Keratinocyte (primary cell): Measurements from ENCODE around the gene GARS1. TPM values are rescaled to one million over a fixed set of nuclear protein-coding genes. Genes with fewer than 3 reads are reported as not detected.

Experiments
- DNase-seq: peaks from one replicate; pipeline ENCODE4 v3.0.0-alpha.2; 2011; ENCODE audit warnings: low read depth, missing footprints, low spot score
- FAIRE-seq: peaks from 2 replicates; lab custom pipeline; 2011; peaks lifted over from hg19 to GRCh38; lab: Jason Lieb, UNC
- H2AFZ ChIP-seq: 2 replicates; pipeline ENCODE4 v1.6.0; 2012; ENCODE audit warnings: low read length, control low read depth, inconsistent platforms; ENCODE audit not compliant: control insufficient read depth
- H3K27ac ChIP-seq: 2 replicates; pipeline ENCODE4 v1.5.1; 2011; ENCODE audit warnings: low read length; ENCODE audit not compliant: control insufficient read depth, insufficient read depth
- H3K27me3 ChIP-seq: 3 replicates; pipeline ENCODE4 v1.6.0; 2011; ENCODE audit warnings: low read length; ENCODE audit not compliant: control insufficient read depth, insufficient read depth; ENCODE audit errors: extremely low read depth
- H3K36me3 ChIP-seq, 2 experiments: 2 replicates in 1 of 2; 3 replicates in 1 of 2; pipeline ENCODE4 v1.5.1; 2011; ENCODE audit warnings: low read length in 2 of 2, mild to moderate bottlenecking in 1 of 2; ENCODE audit not compliant: control insufficient read depth in 2 of 2, insufficient read depth in 2 of 2; ENCODE audit errors: extremely low read depth in 1 of 2
- H3K4me1 ChIP-seq: 3 replicates; pipeline ENCODE4 v1.5.1; 2011; ENCODE audit warnings: low read length; ENCODE audit not compliant: control insufficient read depth, insufficient read depth; ENCODE audit errors: extremely low read depth
- H3K4me2 ChIP-seq: 3 replicates; pipeline ENCODE4 v1.6.0; 2011; ENCODE audit warnings: low read depth, low read length; ENCODE audit not compliant: control insufficient read depth, insufficient read depth; ENCODE audit errors: extremely low read depth
- H3K4me3 ChIP-seq, 3 experiments: fragments of 200-600 bp in 1 of 3; sonication (generic) in 1 of 3; 2 replicates in 2 of 3; 3 replicates in 1 of 3; pipeline ENCODE4 v1.5.1; 2011 to 2016; ENCODE audit warnings: low read length in 3 of 3, mild to moderate bottlenecking in 3 of 3, control low read depth in 2 of 3, inconsistent platforms in 1 of 3, low read depth in 1 of 3, mixed read lengths in 1 of 3, mixed run types in 1 of 3, moderate library complexity in 1 of 3; ENCODE audit not compliant: control insufficient read depth in 2 of 3, insufficient read depth in 2 of 3; ENCODE audit errors: extremely low read depth in 1 of 3
- H3K79me2 ChIP-seq: 2 replicates; pipeline ENCODE4 v1.6.0; 2012; ENCODE audit warnings: low read length; ENCODE audit not compliant: control insufficient read depth, insufficient read depth
- H3K9ac ChIP-seq: 3 replicates; pipeline ENCODE4 v1.6.0; 2011; ENCODE audit warnings: low read length; ENCODE audit not compliant: control insufficient read depth, insufficient read depth; ENCODE audit errors: extremely low read depth
- H3K9me1 ChIP-seq: 3 replicates; pipeline ENCODE4 v1.6.0; 2011; ENCODE audit warnings: low read length; ENCODE audit not compliant: control insufficient read depth, insufficient read depth; ENCODE audit errors: extremely low read depth
- H3K9me3 ChIP-seq: 2 replicates; pipeline ENCODE4 v1.5.1; 2012; ENCODE audit warnings: low read depth, low read length; ENCODE audit not compliant: control insufficient read depth
- H4K20me1 ChIP-seq: 3 replicates; pipeline ENCODE4 v1.6.0; 2011; ENCODE audit warnings: low read length; ENCODE audit not compliant: control insufficient read depth, insufficient read depth; ENCODE audit errors: extremely low read depth
- EZH2 ChIP-seq: IDR thresholded peaks from one replicate; pipeline ENCODE4 v1.6.1; 2012; ENCODE audit warnings: inconsistent platforms, mild to moderate bottlenecking, low read length, moderate library complexity
- dilution Hi-C: fragments of 300-500 bp; cut with MboI; formaldehyde crosslinking; loops from one replicate; pipeline ENCODE4 v1.7.0; 2020; ENCODE audit warnings: low sequenced_read_pairs; ENCODE audit not compliant: extremely low pct_ligation_motif_present
- polyA plus RNA-seq, 5 experiments: library from polyadenylated mRNA; depleted of rRNA in 3 of 5; stranded (reverse) in 3 of 5; stranded (forward) in 1 of 5; unstranded in 1 of 5; fragments of >200 nt; gene quantifications; 1 replicate in 1 of 5; 2 replicates in 3 of 5; 3 replicates in 1 of 5; pipeline versions ENCODE4 v1.2.1 to v1.2.3, GENCODE V29; 2011 to 2012; ENCODE audit warnings: missing spikeins in 2 of 5, low read depth in 1 of 5, low replicate concordance in 1 of 5
- TF ChIP-seq, protein P1 (sequence below), 3 experiments: IDR thresholded peaks in 1 of 3; conservative IDR thresholded peaks in 1 of 3; optimal IDR thresholded peaks in 1 of 3; 2 replicates in 2 of 3; 3 replicates in 1 of 3; pipeline versions ENCODE3 to v1.5.1; 2011; ENCODE audit warnings: low read length in 3 of 3, mild to moderate bottlenecking in 3 of 3, moderate library complexity in 2 of 3, control low read depth in 1 of 3, inconsistent platforms in 1 of 3; ENCODE audit not compliant: insufficient read depth in 2 of 3; ENCODE audit errors: extremely low read depth in 1 of 3

Gene GARS1
- polyA plus RNA-seq, 1 donor (not counting 4 experiments of a cell fraction or from before 2014, with no cell fraction given): 411 TPM

GRCh38 chr7:30682212-30683083 lies 87.8 kb downstream of the GARS1 start, which contains the start of gene CRHR2:
TSS of gene CRHR2 (minus strand) at chr7:30682456. CDS start at chr7:30682280, 176 bp downstream.
- Histone ChIP-seq H3K36me3 (no peaks in the 10 kb centered on the region), H3K9me1 (no peaks in the 10 kb centered on the region), H3K4me3 (no peak within 1 kb of the TSS), H3K4me2 (no peak within 1 kb of the TSS), H3K4me1 (no peaks in the 10 kb centered on the region), H2AFZ (no peak within 1 kb of the TSS), H3K27ac (no peak within 1 kb of the TSS), H3K9ac (no peak within 1 kb of the TSS), H3K79me2 (no peaks in the 10 kb centered on the region), H3K9me3 (no peaks in the 10 kb centered on the region), H4K20me1 (peaks cover 2% of the 10 kb centered on the region), H3K27me3 (peaks cover 80% of the 10 kb centered on the region)
- dilution Hi-C loops: no loop called here
- TF ChIP-seq, protein P1, sequence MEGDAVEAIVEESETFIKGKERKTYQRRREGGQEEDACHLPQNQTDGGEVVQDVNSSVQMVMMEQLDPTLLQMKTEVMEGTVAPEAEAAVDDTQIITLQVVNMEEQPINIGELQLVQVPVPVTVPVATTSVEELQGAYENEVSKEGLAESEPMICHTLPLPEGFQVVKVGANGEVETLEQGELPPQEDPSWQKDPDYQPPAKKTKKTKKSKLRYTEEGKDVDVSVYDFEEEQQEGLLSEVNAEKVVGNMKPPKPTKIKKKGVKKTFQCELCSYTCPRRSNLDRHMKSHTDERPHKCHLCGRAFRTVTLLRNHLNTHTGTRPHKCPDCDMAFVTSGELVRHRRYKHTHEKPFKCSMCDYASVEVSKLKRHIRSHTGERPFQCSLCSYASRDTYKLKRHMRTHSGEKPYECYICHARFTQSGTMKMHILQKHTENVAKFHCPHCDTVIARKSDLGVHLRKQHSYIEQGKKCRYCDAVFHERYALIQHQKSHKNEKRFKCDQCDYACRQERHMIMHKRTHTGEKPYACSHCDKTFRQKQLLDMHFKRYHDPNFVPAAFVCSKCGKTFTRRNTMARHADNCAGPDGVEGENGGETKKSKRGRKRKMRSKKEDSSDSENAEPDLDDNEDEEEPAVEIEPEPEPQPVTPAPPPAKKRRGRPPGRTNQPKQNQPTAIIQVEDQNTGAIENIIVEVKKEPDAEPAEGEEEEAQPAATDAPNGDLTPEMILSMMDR (optimal IDR thresholded peaks at IDR 0.05 in 1 of 3, IDR thresholded peaks at IDR 0.05 in 1 of 3, conservative IDR thresholded peaks at IDR 0.05 in 1 of 3; ENCODE audit: extremely low read depth in 1 of 3, insufficient read depth in 2 of 3, low read length in 3 of 3): no peak
- TF ChIP-seq EZH2: peak; percentile 51
- DNase-seq (no peak), FAIRE-seq (no peak)

GRCh38 chr7:30683306-30683705 lies 88.6 kb downstream of the GARS1 start:
- Histone ChIP-seq H3K9me3 (no peaks in the 10 kb centered on the region), H3K27me3 (peaks cover 76% of the 10 kb centered on the region), H3K27ac (no peak overlapping the region), H3K4me1 (no peaks in the 10 kb centered on the region), H4K20me1 (peaks cover 2% of the 10 kb centered on the region), H3K36me3 (no peaks in the 10 kb centered on the region), H2AFZ (no peak overlapping the region), H3K4me2 (no peak overlapping the region), H3K79me2 (no peaks in the 10 kb centered on the region), H3K4me3 (no peak overlapping the region), H3K9ac (no peak overlapping the region), H3K9me1 (no peaks in the 10 kb centered on the region)
- dilution Hi-C loops: no loop called here
- DNase-seq (no peak), FAIRE-seq (no peak)
- TF ChIP-seq EZH2: no peak
- TF ChIP-seq, protein P1 (optimal IDR thresholded peaks at IDR 0.05 in 1 of 3, IDR thresholded peaks at IDR 0.05 in 1 of 3, conservative IDR thresholded peaks at IDR 0.05 in 1 of 3; ENCODE audit: extremely low read depth in 1 of 3, insufficient read depth in 2 of 3, low read length in 3 of 3): no peak

Other genes starting within 250 kb of the GARS1 start
- gene NOD1, start 116.1 kb upstream of the GARS1 start, polyA plus RNA-seq: 3.4 to 4.3 TPM (median 3.9 TPM) in 3 replicates
- gene GGCT, start 90.0 kb upstream of the GARS1 start, polyA plus RNA-seq: 28.2 to 59.8 TPM (median 44.5 TPM) in 3 replicates
- gene CRHR2, start 87.6 kb downstream of the GARS1 start, polyA plus RNA-seq: not detected in 3 replicates
- gene INMT, start 157.3 kb downstream of the GARS1 start, polyA plus RNA-seq: not detected in 3 replicates
- 1.5 to 1.8 TPM (median 1.7 TPM) in 3 replicates for gene MINDY4, start 176.5 kb downstream of the GARS1 start, polyA plus RNA-seq